CD4-positive, CD25-positive, alpha-beta regulatory T cell (primary cell): ENCODE measurements around the gene TNFRSF13B. TPM values are rescaled to one million over a fixed set of nuclear protein-coding genes. Genes with fewer than 3 reads are reported as not detected.
"Not testable (repeated sequence)": the region's sequence is repeated elsewhere in the genome, so short reads cannot be mapped to it uniquely, and the experiment has no call there.

Experiments
- ATAC-seq, 2 donors: fragments of 150-1000 bp; cut with Tn5 transposase; one replicate each; pipeline ENCODE4 v1.10.0; 2021; ENCODE audit warnings: low read depth in 2 of 2, moderate number of reproducible peaks in 2 of 2, moderate library complexity in 1 of 2
- DNase-seq, 3 donors: peaks; one replicate each; pipeline versions ENCODE4 v3.0.0 to v3.0.0-alpha.2; 2012 to 2022; ENCODE audit warnings: mixed read lengths in 1 of 3
- H3K27ac ChIP-seq: one replicate; pipeline ENCODE4 v1.7.0; 2013; ENCODE audit warnings: mild to moderate bottlenecking, low read length; ENCODE audit not compliant: insufficient read depth, poor library complexity, severe bottlenecking
- H3K27me3 ChIP-seq: one replicate; pipeline ENCODE4 v1.7.0; 2013; ENCODE audit warnings: low read length; ENCODE audit not compliant: control insufficient read depth, insufficient read depth
- H3K36me3 ChIP-seq: one replicate; pipeline ENCODE4 v1.7.0; 2013; ENCODE audit warnings: mild to moderate bottlenecking, low read length, moderate library complexity; ENCODE audit not compliant: control insufficient read depth, insufficient read depth
- H3K4me1 ChIP-seq: 2 replicates; pipeline ENCODE4 v1.7.0; 2013; ENCODE audit warnings: mild to moderate bottlenecking, low read length; ENCODE audit not compliant: insufficient read depth, control insufficient read depth, poor library complexity, severe bottlenecking
- H3K4me3 ChIP-seq: one replicate; pipeline ENCODE4 v1.7.0; 2013; ENCODE audit warnings: low read depth, mild to moderate bottlenecking, low read length, moderate library complexity
- H3K9me3 ChIP-seq, 2 experiments: 1 replicate in 1 of 2; 2 replicates in 1 of 2; pipeline ENCODE4 v1.7.0; 2013; ENCODE audit warnings: low read length in 2 of 2, mild to moderate bottlenecking in 1 of 2, moderate library complexity in 1 of 2; ENCODE audit not compliant: control insufficient read depth in 2 of 2
- H3K27ac Mint-ChIP-seq, 3 donors: one replicate each; pipeline ENCODE4 v1.8.0; 2020 to 2022; ENCODE audit warnings: mild to moderate bottlenecking in 3 of 3, mixed read lengths in 3 of 3, moderate library complexity in 2 of 3
- H3K27me3 Mint-ChIP-seq: one replicate; pipeline ENCODE4 v1.8.0; 2022; ENCODE audit warnings: mild to moderate bottlenecking, mixed read lengths
- H3K36me3 Mint-ChIP-seq: one replicate; pipeline ENCODE4 v1.8.0; 2020; ENCODE audit warnings: mixed read lengths
- H3K4me1 Mint-ChIP-seq, 4 donors: one replicate each; pipeline ENCODE4 v1.8.0; 2020 to 2022; ENCODE audit warnings: mixed read lengths in 4 of 4, mild to moderate bottlenecking in 1 of 4
- H3K4me3 Mint-ChIP-seq, 4 donors: one replicate each; pipeline ENCODE4 v1.8.0; 2020 to 2022; ENCODE audit warnings: mild to moderate bottlenecking in 4 of 4, mixed read lengths in 4 of 4, moderate library complexity in 3 of 4
- H3K9me3 Mint-ChIP-seq, 7 donors: one replicate each; pipeline ENCODE4 v1.8.0; 2020 to 2022; ENCODE audit warnings: mixed read lengths in 7 of 7, mild to moderate bottlenecking in 3 of 7, moderate library complexity in 2 of 7
- polyA plus RNA-seq, 4 donors: library from polyadenylated mRNA; unstranded; fragments of 300-500 nt; fragmentation: Illumina TruSeq; gene quantifications; one replicate each; pipeline ENCODE4 v1.2.3, GENCODE V29; 2021
- total RNA-seq: library from RNA; stranded (reverse); gene quantifications from one replicate; pipeline ENCODE4 v1.2.3, GENCODE V29; 2022

Gene TNFRSF13B
- total and polyA plus RNA-seq, 5 donors from 2014 or later, result 0.73 to 4.8 (median 3.1) TPM

- not testable (repeated sequence) for H3K4me3 ChIP-seq, H3K36me3 Mint-ChIP-seq, H3K27ac Mint-ChIP-seq, H3K27me3 Mint-ChIP-seq, H3K27ac ChIP-seq, H3K27me3 ChIP-seq, H3K4me1 Mint-ChIP-seq, H3K36me3 ChIP-seq, H3K9me3 ChIP-seq, H3K9me3 Mint-ChIP-seq, ATAC-seq, H3K4me1 ChIP-seq, H3K4me3 Mint-ChIP-seq, DNase-seq
Observed at GRCh38 chr17:16893527-16893926, 78.4 kb downstream of the TNFRSF13B start.

- not testable (repeated sequence) for H3K4me1 Mint-ChIP-seq, H3K27ac Mint-ChIP-seq, H3K27me3 Mint-ChIP-seq, DNase-seq, H3K9me3 Mint-ChIP-seq, H3K4me3 Mint-ChIP-seq, H3K4me1 ChIP-seq, H3K27me3 ChIP-seq, H3K36me3 Mint-ChIP-seq, H3K27ac ChIP-seq, ATAC-seq, H3K36me3 ChIP-seq, H3K4me3 ChIP-seq, H3K9me3 ChIP-seq
Observed at GRCh38 chr17:16892876-16893454, 79.0 kb downstream of the TNFRSF13B start.

- peaks cover 0 to 1% (median 0%) of the 10 kb centered on the region in 7 donors for H3K9me3 Mint-ChIP-seq
- ATAC-seq, result no peak
Observed at GRCh38 chr17:16889088-16889465, 82.8 kb downstream of the TNFRSF13B start.

More at GRCh38 chr17:16889088-16889465, 82.8 kb downstream of the TNFRSF13B start:
- Histone ChIP-seq H3K4me1 (no peaks in the 10 kb centered on the region), H3K27me3 (no peaks in the 10 kb centered on the region), H3K9me3 (no peaks in the 10 kb centered on the region), H3K4me3 (no peak overlapping the region), H3K36me3 (no peaks in the 10 kb centered on the region), H3K27ac (no peak overlapping the region)
- Mint-ChIP-seq H3K4me3 (no peak overlapping the region), H3K36me3 (no peaks in the 10 kb centered on the region), H3K4me1 (no peaks in the 10 kb centered on the region), H3K27me3 (peaks cover 6% of the 10 kb centered on the region), H3K27ac (no peak overlapping the region)
- no peak for DNase-seq

Other genes with a start within 250 kb of the TNFRSF13B start
- gene MPRIP, start 70.3 kb upstream of the TNFRSF13B start, total RNA-seq, result 234 TPM
- gene MPRIP, start 70.3 kb upstream of the TNFRSF13B start, polyA plus RNA-seq, result 10 to 100 TPM; 49.0 to 88.5 (median 55.8) TPM
- 9.4 TPM for gene PLD6, start 234.2 kb upstream of the TNFRSF13B start, total RNA-seq
- 10 to 100 TPM in 3 of 4 donors, 1 to 10 TPM in 1; 8.9 to 19.3 (median 16.0) TPM for gene PLD6, start 234.2 kb upstream of the TNFRSF13B start, polyA plus RNA-seq